DMS114 treated with DMSO at 0.1 percent for 48 hours (cell line): ENCODE measurements around the gene TBCD.

Source experiments
- DNase-seq: peaks from one replicate; lab custom pipeline; 2025; ENCODE audit not compliant: unreplicated experiment; lab: John Stamatoyannopoulos, UW

TBCD gene

DNA sequence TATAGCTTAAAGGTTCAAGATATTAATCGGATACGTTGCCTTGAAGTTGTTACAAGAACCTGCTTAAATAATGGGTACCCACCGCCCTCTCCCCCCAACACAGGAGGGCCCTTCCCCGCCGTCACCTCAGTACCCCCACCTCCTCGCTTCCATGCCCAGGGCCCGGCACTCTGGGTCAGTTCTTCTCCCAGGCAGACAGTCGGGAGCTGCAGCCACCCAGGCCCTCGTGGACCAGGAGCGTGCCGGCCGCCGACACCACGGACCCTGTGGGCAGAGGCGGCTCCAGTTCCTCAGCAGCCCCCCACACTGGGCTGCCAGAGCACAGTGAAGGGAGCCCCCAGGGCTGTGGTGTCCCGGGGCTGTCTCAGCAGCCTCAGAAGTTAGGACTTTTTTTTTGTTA lies 168.8 kb downstream of the TBCD start:
- no peak for DNase-seq

DNA sequence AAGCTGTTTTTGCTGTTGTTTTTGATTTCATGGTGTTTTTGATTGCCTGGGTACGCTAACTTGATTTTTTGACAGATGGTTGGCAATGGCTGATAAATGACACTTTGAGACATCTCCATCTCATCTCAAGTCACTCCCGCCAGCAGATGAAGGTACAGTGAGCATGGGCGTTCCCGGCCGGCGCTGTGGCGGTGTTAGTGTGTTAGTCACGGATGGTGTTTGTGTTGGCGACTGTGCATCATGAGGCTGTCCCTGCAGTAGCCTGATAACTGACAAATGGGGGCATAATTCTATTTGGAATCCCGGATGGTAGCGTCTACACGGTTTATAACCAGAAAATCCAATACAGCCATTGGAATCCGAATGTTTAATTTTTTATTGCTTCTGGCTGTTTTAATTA lies 169.6 kb downstream of the TBCD start:
- no peak for DNase-seq

DNA sequence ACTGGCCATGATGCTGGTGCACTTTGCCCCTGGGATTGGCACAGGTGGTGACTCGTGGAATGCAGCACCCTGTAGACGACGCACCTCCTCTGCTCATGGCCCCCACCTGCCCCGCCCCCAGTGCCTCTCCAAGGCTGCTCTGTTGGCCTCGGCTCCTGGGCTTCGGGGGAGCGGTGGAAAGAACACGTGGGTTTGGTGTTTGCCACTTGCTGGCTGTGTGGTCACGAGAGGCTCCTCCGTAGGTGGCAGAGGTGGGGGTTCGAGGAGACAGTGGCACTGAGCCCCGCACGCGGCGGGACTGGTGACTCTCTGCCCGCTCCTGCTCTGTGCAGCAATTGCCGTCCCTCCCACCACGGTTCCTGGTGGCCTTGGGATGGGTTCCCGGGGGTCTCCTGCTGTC lies 170.8 kb downstream of the TBCD start:
- DNase-seq, result no peak

DNA sequence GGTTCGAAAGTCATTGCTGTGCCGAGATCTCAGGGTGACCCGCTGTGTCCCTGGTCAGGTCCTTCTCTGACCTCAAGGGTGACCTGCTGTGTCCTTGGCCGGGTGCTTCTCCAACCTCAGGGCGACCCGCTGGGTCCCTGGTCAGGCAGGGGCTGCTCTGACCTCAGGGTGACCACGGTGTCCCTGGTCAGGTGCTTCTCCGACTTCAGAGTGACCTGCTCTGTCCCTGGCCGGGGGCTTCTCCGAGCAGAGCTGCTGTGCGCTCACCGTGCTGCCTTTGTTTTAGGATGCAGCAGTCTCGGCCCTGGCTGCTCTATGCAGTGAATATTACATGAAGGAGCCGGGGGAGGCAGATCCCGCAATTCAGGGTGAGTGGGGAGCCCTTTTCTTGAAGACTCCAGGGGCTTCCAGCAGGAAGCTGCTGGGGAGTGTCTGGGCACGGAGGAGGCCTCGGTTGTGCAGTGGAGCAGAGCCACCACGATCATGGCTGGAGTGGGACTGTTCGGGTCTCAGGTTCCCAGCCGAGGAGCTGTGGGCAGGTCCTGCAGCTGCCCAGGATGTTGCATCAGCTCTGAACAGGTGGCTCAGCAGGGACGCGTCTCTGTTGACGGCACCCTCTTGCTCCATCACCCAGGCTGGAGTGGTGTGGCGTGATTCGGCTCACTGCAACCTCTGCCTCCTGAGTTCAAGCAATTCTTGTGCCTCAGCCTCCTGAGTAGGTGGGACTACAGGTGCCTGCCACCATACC lies 171.7 kb downstream of the TBCD start:
- DNase-seq, result no peak

DNA sequence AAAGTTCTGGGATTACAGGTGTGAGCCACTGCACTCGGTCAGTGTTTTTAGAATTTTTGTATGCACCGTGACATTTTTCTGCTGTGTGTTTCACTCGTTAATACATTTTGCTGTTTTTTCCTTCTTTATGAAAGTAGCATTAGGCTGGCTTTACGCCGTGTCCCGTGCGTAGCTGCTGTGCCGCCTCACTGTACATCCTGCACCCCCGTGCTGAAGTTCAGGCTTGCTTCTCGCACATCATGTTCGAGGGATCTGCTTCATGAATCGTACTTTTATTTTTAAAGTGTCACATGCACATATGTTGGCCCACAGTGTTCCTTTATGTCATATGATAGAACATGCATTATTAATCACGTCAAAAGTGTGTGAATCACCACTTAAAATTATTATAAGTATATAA lies 172.3 kb downstream of the TBCD start:
- no peak for DNase-seq

DNA sequence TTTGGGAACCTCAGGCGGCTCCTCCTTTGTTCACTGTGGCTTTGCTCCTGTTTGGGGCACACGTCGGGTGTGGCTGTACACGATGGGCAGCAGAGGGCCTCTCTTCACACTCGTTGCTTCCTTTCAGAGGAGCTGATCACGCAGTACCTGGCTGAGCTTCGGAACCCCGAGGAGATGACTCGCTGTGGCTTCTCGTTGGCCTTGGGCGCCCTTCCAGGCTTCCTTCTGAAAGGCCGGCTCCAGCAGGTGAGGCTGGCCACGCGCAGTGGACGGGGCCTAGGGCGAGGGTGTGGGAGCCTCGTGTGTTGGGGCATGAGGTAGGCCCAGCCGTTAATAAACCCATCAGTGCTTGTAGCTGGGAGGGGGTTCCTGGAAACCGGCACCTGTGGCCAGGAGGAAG lies 172.9 kb downstream of the TBCD start:
- DNase-seq, result no peak

DNA sequence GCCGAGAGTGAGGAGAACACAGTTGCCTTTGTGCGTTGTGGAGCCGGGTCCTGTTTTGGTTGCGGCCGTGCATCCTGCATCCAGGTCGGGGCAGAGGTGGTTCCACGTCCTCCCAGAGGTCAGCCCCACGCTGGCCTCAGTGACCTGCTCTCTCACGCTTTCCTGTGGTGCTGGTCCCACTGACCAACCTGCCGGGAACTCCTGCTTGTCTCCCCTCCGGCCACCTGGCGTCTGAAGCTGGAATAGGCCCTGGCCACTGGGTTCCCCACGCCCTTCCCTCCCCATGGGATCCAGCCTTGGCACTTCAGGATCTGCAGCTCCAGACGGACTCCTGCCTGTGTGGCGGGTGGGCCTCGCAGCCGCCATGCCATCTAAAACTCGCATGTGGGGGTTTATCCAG lies 173.5 kb downstream of the TBCD start:
- no peak for DNase-seq

DNA sequence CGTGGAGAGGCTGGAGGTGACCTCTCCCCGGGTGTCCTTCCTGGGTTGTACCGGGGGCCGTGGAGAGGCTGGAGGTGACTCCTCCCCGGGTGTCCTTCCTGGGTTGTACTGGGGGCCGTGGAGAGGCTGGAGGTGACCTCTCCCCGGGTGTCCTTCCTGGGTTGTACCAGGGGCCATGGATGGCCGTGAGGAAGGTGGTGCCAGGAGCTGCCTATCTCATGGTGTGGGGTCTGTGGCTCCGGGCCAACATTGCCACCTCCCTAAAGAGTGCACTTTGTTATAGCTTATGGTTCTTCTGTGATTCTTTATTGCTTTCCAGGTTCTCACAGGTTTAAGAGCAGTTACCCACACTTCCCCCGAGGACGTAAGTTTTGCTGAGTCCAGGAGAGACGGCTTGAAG lies 174.2 kb downstream of the TBCD start:
- no peak for DNase-seq

DNA sequence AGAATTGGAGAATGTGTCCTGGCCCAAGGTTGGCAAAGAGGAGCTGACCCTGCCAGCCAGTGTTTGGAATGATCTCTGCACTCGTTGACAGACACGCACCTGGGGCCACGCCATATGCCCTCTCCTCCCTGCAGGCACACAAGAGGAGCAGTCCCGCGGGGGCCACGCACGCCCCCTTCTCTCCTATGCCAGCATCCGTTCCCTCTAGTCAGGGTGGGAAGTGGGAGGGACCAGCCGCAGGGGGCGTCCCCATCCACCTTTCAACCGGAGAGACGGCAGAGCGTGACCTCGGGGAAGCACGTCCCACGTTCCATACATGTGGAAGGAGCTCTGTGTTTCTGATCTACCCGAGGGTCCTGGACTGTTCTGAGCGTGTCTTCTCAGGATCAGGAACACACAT lies 174.9 kb downstream of the TBCD start:
- DNase-seq, result no peak

DNA sequence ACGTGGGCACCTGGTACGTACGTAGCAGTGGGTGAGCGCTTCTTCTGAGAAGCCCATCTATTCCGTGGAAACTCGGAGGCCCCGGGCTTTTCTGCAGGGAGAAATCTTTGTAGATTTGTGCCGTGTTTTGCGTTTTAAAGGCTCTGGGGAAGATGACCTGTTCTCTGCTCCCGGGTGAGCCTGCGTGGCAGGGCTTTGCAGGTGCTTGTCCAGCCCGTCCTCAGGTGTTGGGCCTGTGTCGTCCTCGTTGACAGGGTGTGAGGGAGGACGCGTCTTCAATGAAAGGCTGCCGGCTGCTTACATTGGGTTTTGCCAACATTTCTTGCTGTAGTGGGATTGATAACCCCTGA lies 175.4 kb downstream of the TBCD start:
- DNase-seq, result no peak

DNA sequence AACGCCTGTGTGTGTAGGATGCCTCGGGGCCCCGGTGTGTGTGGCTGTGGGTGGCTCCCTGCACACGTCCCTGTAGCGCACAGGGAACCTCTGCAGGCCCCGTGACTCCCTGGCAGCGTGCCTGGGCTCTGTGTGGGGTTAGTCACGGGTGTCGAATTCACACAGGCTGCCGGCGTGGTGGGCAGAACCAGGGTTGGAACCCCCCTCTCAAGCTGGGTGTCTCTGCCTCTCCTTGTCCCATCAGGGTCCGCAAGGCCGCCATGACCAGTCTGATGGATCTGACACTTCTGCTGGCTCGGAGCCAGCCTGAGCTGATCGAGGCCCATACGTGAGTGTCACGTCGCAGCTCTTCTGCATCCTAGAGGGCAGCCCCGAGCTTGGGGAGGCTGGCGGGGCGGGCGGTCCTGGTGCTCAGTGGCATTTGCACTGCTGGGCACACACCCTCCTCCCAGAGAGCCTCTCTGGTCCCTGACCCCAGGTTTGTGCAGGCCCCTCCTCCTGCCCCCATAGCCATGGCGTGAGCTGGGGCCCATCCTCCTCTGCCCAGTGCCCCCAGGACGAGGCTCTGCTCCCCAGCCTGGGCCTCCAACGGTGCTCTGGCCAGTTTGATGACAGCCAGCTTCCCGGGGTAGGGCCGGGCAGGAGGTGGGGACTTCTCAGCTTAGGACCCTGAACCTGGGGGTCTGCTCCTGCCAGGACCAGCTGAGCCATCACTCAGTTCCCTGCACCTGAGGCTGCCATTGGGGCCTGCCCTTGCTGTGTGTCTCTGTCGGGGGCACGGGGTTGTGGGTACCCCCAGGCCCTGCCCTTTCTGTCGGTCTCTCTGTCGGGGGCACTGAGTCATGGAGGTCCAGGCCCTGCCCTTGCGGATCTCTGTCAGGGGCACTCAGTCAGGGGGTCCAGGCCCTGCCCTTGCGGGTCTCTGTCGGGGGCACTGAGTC lies 176.1 kb downstream of the TBCD start:
- DNase-seq, result no peak

DNA sequence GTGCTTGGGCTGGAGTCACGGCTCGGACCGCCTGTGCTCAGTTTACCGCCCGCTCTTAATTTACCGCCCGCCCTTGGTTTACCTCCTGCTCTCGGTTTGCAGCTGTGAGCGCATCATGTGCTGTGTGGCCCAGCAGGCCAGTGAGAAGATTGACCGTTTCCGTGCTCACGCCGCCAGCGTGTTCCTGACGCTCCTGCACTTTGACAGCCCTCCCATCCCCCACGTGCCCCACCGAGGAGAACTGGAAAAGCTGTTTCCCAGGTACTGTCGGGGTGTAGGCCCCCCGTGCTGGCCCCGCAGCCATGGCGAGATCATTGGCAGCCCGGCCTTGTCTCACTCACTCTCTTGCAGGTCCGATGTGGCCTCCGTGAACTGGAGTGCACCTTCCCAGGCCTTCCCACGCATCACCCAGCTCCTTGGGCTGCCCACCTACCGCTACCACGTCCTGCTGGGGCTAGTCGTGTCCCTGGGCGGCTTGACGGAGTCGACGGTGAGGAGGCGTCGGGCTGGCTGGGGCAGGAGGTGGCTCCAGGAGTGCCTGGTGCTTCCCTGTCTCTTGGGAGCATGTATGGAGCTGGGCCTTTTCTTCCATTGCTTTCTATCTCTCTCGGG lies 177.3 kb downstream of the TBCD start:
- no peak for DNase-seq

DNA sequence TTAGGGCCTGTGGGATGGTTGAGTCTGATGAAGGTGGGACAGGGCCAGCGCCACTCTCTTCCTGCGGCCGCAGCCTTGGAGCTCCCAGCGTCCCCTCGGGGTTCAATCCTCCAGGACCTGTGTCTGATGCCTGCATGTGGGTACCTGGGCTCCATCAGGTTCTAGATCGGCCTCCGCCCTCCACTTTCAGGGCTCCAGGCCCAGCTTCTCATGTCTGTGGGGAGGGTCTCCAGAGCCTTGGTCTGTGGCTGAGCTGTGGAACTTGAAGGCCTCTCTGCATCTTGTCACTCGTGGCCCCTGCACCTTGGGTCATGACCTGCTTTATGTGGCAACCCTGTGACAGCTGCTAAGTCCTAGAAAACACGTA lies 177.8 kb downstream of the TBCD start:
- no peak for DNase-seq

DNA sequence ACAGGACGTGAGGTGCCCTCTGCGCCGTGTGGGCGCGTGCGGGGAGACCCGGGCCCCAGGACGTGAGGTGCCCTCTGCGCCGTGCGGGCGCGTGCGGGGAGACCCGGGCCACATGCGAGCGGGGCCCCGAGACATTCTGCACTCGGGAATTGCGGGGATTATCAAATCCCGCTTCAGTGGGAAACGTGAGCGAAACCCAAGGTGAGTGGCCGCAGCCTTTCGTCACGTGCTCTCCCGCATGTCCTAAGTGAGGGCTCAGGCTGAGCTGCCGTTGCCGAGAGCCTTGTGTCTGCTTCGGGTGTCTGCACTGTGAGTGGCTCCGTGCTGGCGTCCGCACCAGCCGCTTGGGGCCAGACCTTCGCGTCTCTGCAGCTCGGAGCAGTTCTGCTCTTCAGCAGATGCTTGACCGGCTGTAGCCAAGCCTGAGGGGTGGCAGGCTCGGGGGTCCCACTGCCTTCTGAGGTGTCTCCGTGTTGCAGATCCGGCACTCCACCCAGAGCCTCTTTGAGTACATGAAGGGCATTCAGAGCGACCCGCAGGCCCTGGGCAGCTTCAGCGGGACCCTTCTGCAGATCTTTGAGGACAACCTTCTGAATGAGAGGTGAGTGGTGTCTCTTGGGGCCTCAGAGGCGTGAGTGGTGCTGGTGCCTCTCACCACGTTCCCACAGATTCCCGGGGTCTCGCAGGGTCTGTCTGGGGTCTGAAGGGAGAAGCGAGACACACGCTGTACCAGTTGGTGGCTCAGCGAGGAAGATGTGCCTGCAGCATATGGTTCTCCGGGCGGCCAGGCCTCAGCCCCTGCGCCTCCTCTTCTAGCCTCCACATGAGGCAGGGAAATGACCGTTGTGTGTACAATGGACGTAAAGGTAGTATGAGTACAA lies 178.4 kb downstream of the TBCD start:
- DNase-seq, result no peak

DNA sequence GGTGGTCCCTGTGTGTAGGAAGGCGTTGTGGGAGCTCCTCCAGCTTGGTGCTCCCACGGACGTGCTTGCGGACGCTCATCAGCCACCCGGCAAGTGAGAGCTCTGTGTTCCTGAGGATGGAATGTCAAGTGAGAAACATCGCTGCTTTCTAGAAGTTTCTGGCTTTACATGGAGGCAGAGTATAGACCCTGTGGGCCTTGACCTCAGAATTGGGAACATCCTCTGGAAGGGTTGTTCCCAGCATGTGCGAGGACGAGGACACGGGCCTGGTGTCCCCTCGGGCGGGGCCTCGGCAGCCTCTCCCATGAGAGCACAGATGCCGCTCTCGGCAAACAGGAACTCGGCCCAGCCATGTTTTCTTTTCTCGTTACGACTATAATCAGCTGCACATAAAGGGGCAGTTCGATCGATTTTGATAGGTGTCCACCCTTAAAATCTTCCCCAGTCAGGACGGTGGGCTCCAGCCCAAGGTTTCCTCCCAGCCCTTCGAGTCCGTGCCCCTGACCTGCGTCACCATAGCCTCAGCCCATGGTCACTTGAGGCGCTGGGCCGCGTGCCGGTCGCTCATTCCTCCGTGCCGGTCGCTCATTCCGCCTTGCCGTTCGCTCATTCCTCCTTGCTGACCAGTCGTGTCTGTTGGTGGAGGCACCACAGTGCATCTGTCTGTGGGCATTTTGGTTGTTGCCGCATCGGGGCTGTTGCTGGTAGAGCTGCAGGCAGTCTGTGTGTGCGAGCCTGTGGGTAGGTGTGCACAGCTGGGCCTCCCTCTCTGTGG lies 179.2 kb downstream of the TBCD start:
- DNase-seq, result no peak

DNA sequence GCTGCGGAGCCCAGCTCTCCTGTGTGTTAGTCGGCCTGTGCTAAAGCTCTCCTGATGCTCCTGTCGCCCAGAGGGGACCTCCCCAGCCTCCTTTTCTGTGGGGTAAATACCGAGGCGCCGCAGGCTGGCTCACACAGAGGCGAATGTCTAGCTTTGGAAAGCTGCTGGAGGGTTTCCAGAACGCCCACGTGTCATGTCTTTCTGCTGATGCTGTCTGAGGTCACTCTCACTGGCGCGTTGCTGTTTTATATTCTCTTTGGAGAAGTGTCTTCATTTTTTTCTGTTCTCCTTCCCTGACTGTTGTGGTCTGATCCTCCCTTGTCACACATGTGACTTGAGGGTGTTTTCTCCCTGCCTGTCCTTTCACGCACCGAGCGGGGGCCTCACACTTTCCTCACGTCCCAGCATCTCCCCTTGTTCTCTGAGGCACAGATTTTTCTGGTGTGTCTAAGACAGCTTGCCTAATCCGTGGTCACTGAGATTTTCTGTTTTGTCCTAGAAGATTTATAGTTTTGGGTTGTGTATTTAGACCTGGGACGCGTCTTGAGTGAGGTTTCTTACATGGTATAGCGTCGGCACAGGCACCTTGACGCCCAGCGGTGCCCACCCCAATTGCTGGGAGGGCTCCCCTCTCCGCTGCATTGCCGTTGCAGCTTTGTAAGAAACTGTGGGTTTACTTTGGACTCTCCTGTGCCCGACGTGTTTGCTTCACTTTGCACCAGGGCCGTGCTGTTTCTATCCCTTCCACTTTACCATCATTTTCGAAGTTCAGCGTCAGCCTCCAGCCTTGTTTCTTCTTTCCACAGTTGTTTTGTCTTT lies 180.0 kb downstream of the TBCD start:
- DNase-seq, result no peak

DNA sequence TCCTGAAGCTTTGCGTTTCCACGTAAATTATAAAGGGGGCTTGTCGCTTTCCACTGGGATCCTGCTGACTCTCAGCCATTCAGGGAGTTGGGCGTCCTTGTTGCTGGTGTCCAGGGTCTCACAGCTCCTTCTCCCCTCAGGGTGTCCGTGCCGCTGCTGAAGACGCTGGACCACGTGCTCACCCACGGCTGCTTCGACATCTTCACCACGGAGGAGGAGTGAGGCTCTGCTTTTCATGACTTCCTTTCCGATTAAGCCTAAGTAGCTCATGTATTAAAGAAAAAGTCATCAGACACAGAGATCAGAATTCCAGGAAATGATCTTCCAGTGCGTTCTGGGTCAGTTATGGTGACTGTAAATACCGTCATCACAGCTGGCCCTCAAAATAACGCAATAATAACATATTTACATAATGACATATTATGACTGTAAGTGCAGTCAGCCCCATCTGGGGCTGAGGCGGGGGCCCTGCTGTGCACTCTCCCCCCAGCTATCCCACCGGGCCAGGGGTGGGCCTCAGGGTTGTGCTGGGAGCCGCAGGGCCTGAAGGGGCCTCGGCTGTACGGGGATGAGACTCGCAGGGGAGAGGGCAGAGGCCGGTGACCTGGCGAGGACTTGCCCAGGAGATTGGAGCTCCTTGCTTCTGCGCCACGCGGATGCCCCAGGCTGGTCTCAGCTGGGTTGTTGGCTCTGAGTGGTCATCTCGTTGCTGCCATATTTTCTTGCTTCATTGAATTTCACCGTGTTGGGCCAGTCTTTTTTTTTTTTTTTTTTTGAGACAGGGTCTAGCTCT lies 180.8 kb downstream of the TBCD start:
- DNase-seq, result no peak

DNA sequence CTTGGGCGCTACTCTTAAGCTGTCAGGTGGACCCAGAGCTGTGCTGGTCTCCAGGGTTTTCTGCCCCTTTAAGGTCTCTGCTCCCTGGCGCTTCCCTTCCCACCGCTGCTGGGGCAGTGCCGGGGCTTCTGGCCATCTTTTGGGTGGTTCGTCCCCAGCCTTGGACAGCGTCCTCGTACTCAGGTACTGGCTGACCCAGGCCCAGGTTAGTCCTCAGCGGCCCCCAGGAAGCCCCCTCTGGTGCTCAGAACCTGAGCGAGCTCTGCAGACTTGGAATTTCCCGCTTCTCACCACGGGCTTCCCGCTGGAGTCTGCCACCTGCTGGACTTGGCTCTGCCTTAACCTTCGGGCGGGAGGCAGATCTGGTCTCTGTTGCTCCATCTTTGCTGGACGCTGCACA lies 182.0 kb downstream of the TBCD start:
- DNase-seq, result no peak
